Measurements from ENCODE around the gene SASH1.

SASH1 gene

DNA sequence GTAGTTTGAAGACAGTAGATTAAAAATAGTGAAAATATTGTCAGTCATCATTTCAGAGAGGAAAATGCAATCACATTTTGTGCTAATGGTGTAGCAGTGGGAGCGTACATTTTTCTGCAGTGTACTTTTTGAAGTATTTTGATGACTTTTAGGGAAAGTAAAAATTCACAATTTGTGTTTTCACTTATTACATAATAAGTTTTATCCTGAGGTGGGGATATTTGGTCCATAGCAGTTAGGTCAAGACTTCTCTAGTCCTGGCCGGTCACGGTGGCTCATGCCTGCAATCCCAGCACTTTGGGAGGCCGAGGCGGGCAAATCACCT is 122.3 kb downstream of the SASH1 start:
- TF ChIP-seq POLR2A (IDR thresholded peaks at IDR 0.05; ENCODE audit: low read depth, low read length): no peak
- FAIRE-seq: no peak
- no peak for DNase-seq (ENCODE audit: insufficient read length, low spot score)

DNA sequence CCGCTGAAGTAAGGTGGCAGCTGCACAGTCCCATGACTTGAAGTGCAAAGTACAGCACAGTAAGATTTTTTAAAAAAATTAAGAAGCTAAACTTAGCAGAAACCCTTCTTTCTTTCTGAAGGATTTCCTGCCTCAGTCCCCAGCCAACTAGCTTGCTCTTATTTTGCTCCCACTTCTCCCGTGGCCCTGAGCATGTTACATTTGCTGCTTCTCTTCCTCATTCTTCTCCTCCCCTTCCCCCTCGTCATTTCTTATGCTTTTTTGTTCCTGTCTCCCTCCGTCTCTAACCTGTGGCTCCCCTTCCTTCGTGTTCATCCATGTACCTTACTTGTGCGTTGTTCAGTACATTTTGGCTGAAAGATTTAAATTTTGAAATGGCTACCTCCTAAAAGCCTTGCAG is 123.0 kb downstream of the SASH1 start:
- DNase-seq (ENCODE audit: insufficient read length, low spot score): no peak
- no peak for TF ChIP-seq POLR2A (IDR thresholded peaks at IDR 0.05; ENCODE audit: low read depth, low read length)
- no peak for FAIRE-seq

DNA sequence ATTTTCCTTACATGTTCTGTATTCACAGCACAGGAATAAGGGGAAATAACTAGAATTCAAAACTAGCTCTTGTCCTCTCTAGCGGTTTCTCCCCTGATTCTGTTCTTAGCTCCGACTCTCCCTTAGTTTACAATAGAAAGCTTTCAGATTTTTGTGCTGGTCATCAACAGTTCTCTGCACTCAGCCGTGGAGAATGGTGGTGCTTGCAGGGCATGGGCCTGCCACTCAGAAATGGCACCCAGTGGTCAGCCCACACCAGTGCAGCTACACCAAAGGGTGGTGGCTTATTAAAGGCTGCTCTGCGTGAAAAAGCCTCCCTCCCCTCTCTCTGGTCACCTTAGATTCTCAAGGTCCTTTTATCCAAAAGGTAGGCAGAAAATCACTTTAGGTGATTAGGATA is 123.5 kb downstream of the SASH1 start:
- FAIRE-seq (no peak), DNase-seq (ENCODE audit: insufficient read length, low spot score) (no peak)
- TF ChIP-seq POLR2A (IDR thresholded peaks at IDR 0.05; ENCODE audit: low read depth, low read length): no peak

DNA sequence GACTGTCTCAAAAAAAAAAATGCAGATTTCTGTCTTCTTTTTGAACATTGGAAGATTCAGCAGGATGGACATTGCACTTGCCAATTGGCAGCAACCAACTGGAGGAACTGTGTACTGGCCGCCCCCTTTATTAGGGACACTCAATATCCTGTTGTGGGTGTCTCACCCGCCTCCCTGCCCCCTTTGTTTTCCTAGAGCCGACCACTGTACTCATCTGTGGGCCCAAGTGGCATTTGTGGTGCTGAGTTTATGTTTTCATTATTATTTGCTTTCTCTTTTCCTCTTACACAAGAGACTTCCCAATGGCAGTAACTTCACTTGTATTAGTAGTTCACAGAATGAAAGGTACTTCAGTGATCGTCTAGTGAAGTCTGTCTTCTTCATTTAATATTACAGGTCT is 125.3 kb downstream of the SASH1 start:
- TF ChIP-seq POLR2A (IDR thresholded peaks at IDR 0.05; ENCODE audit: low read depth, low read length): no peak
- DNase-seq (ENCODE audit: insufficient read length, low spot score) (no peak), FAIRE-seq (no peak)

DNA sequence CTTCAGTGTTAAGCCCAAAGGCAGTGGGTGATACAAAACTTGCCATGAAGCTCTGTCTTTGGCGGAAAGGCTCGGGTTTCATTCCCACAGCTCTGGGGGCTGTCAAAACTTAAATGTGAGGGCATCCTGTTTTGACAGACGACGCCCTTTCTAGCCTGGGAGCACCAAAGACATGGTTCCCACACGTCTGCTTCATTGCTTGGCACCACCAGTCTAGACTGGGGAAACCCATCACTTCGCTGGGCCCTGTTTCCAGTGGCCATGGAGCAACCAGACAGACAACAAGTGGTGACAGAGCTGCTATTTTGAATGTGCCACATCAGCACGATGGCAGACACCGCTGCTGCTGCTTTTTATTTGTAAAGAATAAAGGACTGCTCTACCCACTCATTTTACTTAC is 127.5 kb downstream of the SASH1 start:
- no peak for TF ChIP-seq POLR2A (IDR thresholded peaks at IDR 0.05; ENCODE audit: low read depth, low read length)
- FAIRE-seq (no peak), DNase-seq (ENCODE audit: insufficient read length, low spot score) (no peak)

DNA sequence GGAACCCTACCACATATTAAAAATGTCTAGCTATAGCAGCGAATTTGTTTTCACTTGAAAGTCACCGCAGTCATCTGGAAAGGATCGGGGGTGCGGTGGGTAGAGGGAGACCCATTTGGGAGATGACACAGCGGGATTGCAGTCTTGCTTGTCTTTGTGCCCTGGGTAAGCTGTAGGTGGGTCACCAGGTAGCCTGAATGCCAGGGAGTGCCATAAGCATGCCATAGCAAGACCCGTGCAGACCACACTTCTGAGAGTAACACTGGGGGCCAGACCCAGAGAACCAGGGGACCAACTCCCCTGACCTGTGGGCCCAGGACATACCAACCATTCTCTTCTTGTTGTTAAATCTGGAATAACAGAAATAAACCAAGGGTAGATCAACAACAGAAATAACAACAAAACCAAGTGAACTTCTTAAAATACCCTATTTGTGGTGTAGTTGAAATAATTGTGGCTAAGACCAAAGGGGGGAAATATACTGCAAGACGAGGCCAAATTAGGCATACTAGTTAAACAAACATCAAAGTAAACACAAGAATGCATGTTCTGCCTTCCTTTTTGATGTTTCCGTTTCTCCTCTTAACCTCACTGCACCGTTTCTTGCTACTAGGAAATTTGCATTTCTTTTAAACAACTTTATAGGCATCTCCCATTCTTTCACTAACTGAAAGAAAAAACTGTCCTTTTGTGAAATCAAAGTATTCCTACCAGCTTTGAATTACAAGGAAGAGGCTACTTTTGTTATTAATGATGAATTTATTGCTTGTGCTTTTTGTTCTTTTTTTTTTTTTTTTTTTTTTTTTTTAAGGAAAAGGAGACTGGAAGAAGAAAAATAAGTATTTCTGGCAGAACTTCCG is 128.2 kb downstream of the SASH1 start:
- FAIRE-seq (no peak), DNase-seq (ENCODE audit: insufficient read length, low spot score) (no peak)
- TF ChIP-seq POLR2A (IDR thresholded peaks at IDR 0.05; ENCODE audit: low read depth, low read length): no peak

DNA sequence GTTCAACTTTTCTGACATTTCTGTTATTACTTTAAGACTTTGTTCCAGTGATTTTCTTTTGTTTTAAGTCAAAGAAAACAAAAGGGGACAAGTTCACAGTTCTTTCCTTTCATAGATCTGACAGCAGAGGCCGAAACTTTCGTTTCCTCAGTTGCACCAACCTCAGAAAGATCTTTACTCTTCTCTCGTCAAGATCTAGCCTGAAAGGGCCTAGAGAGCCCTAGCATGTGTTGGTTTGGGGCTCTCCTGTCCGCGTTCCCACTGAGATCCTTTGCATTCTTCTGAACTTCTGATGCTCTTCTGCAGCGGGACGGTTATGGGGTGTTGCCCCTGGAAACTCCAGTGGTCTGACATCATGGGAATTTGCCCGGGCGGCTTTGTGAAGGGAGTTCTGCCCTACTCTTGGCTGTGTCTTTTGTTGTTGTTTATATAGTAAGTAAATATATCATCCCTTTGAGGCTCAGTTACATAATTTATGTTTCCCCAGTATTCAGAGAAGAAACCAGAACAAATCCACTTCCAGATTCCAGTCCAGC is 129.1 kb downstream of the SASH1 start:
- DNase-seq (ENCODE audit: insufficient read length, low spot score) (no peak), FAIRE-seq (no peak)

DNA sequence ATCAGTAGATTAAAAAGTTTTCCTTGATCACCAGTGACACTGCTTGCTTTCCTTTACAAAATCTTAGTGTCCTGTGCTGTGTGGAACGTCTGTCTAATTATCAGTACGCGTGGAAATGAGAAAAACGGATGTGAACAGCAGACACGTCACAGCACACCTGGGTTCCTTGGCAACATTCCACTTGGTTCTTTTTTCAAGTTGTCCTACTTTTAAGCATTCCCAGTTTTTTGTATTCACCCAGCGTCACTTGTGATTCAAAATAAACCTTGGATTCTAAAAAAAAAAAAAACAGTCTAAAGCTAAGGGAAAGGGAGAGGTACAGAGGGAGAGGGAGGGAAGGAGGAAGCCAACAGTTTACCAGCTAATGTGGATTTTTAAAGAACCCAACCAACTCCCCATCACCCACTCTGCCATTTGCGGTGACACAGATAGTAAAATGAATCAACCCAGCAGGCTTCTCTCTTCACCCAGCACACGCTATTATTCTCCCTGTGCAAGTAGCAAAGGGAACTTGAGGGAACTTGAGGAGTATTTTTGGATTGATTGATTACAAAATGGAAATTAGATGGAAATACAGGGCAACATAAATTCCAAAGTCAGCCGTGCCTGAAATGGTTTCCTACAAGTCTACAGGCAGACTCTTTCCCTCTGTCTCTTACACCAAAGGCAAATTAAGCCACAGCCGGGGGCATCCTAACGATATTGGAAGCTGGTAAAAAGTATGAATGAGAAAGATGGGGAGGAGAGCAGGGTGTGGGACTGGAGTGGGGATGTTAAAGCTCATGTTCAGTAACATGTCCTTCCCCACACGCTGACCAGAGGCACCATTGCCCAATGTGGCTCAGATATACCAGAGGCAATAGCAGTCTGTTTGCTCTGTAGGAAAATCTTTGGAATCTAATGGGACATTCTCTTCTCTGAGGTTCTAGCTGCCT is 129.8 kb downstream of the SASH1 start:
- no peak for TF ChIP-seq POLR2A (IDR thresholded peaks at IDR 0.05; ENCODE audit: low read depth, low read length)
- FAIRE-seq (no peak), DNase-seq (ENCODE audit: insufficient read length, low spot score) (no peak)

More for the DNA sequence above, 129.1 kb downstream of the SASH1 start:
- TF ChIP-seq POLR2A (IDR thresholded peaks at IDR 0.05; ENCODE audit: low read depth, low read length): no peak

DNA sequence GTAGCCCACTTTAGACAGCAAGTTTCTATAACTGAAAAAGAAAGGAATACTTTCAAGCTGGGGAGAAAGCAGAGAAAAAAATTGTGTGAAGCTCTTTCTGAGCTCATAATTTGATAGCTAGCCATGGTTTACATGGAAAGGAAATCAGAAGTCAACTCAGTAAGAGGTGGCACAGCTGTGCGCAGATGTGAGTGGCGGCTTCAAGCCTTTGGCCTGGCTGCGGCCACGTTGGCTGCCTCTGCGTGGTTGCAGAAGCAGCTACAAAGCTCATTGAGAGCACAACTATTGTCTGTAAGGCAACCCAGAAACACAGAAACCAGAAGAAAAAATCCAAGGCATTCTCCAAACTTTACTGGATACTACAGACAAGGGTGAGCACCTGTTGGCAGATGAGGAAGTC is 136.9 kb downstream of the SASH1 start:
- DNase-seq (ENCODE audit: insufficient read length, low spot score) (no peak), FAIRE-seq (no peak)
- TF ChIP-seq POLR2A (IDR thresholded peaks at IDR 0.05; ENCODE audit: low read depth, low read length): no peak

DNA sequence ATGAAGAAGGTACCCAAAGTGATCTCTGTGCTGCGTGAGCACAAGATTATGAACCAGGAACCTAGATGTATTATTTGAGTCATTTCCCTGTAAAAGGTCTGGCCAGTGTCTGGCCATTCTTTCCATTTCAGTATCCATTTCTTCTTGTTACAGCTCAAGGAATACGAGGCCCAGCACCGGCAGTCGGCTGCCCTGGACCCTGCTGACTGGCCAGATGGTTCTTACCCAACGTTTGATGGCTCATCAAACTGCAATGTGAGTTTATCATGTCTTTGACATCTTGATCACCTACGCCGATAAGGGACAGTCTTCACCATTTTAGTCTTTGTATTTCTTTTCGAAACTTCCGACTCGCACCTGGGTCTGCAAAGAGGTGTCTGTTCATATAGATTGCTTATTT is 144.8 kb downstream of the SASH1 start:
- FAIRE-seq: no peak
- DNase-seq (ENCODE audit: insufficient read length, low spot score): no peak
- TF ChIP-seq POLR2A (IDR thresholded peaks at IDR 0.05; ENCODE audit: low read depth, low read length): no peak

DNA sequence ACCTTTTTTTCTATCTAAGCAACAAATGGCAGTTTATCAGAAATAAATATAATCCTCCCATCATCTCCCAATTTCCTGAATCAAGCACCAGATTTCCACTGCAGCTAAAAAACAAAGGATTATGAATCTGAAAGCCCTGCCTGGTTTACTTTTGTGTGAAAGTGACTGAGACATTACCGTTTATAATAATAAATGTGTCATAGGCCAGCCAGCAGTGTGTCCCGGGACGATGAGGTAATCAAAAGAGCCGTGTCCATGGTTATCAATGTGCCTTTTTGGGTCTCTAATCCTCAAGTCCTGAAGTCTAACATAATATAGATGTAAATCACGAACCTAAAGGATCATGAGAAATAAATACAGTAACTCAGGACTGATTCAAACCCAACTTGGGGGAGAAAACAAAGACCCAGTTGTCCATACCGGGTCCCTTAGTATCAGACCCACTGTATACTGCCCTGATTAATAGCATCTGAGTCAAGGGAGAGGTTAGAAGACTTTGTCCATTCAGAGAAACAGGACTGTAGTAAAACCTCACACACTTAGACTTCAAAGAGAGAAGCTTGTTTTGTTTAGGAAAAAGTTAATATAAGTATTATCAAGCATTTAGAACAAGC is 149.1 kb downstream of the SASH1 start:
- no peak for DNase-seq (ENCODE audit: insufficient read length, low spot score)
- FAIRE-seq: no peak
- no peak for TF ChIP-seq POLR2A (IDR thresholded peaks at IDR 0.05; ENCODE audit: low read depth, low read length)

DNA sequence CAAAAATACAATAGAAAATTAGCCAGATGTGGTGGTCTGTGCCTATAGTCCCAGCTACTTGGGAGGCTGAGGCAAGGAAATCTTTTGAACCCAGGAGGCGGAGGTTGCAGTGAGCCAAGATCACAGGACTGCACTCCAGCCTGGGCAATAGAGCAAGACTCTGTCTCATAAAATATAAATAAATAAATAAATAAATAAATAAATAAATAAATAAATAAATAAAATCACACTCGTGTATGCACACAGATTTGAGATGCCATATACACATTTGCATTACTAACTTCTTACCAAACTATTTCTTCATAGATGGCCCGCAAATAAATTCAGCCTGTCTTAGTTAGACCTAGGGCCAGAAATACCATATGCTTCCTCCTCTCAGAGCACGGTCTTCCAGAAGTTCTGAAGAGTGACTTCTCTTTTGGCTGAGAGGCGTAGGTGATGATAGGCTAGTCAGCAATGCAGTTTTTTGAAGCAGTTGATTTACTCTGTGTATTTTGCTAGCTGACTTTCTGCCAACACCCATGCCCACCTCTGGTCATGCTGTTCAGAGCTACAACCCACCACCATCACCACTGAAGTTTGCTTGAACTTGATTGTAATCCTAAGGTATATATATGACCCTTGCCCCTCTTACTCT is 150.1 kb downstream of the SASH1 start:
- no peak for FAIRE-seq
- no peak for TF ChIP-seq POLR2A (IDR thresholded peaks at IDR 0.05; ENCODE audit: low read depth, low read length)
- DNase-seq (ENCODE audit: insufficient read length, low spot score): no peak

DNA sequence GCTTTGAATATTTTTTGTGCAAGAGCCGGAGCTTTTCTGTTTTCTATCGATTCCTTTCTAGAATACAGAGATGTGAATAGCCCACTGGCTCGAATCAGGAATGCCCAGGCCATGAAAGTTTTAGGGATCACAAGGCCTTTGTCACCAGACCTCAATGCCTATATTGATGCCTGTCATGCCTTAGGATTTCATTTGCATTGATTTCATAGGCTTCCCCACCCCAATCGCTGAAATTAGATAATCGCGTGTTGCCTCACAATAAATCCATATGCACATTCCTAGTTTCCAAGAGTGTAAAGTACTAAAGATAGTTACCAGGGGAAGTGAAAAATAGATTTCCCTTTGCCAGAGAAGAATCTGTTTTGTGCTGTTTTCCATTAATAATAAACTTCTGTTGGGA is 150.8 kb downstream of the SASH1 start:
- DNase-seq (ENCODE audit: insufficient read length, low spot score) (no peak), FAIRE-seq (no peak)
- no peak for TF ChIP-seq POLR2A (IDR thresholded peaks at IDR 0.05; ENCODE audit: low read depth, low read length)

DNA sequence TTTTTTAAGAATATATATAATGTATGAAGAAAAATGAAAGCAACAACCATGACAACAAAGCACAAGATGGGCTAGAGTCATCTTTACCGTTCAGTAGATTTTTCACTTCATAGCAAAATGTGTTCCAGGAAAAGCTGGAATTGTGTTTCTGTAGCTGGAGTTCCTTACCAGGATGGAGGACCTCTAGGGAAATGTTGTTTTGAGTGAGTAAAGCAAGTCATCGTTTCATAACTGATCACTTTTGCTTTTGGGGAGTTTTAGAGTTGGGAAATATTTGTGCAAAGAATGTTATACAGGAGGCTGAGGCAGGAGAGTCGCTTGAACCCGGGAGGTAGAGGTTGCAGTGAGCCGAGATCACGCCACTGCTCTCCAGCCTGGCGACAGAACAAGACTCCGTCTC is 151.6 kb downstream of the SASH1 start:
- no peak for DNase-seq (ENCODE audit: insufficient read length, low spot score)
- TF ChIP-seq POLR2A (IDR thresholded peaks at IDR 0.05; ENCODE audit: low read depth, low read length): no peak
- FAIRE-seq: no peak

Data from H54 (cell line).